Frontal cortex (tissue), 4 donors: ENCODE measurements around the gene RABAC1. TPM values are rescaled to one million over a fixed set of nuclear protein-coding genes. Genes with fewer than 3 reads are reported as not detected.

Experiments used
- DNase-seq, 2 donors: peaks; one replicate each; pipeline ENCODE4 v3.0.0; 2012; ENCODE audit warnings: low spot score in 2 of 2
- FAIRE-seq: peaks from 2 replicates; lab custom pipeline; 2012; peaks lifted over from hg19 to GRCh38; lab: Jason Lieb, UNC
- total RNA-seq: library from RNA; depleted of rRNA; stranded (reverse); fragments of >200 nt; gene quantifications from one replicate; pipeline ENCODE4 v1.2.3, GENCODE V29; 2014
- donor health status: control.
- donor health status: control.
- donor health status: control.

The RABAC1 gene
- total RNA-seq, 1 donor from 2014 or later, result 90.9 TPM

GRCh38 chr19:41906916-41907680 is 52.0 kb downstream of the RABAC1 start:
- FAIRE-seq, result no peak

More at GRCh38 chr19:41906916-41907680, 52.0 kb downstream of the RABAC1 start:
- DNase-seq, result no peak

Other genes starting within 250 kb of the RABAC1 start
- gene CEACAM6, start 203.8 kb downstream of the RABAC1 start, total RNA-seq, result not detected
- gene CEACAM3, start 162.7 kb downstream of the RABAC1 start, total RNA-seq, result not detected
- gene LYPD4, start 114.6 kb downstream of the RABAC1 start, total RNA-seq, result not detected
- not detected for gene DMRTC2, start 114.3 kb downstream of the RABAC1 start, total RNA-seq
- 395 TPM for gene RPS19, start 99.1 kb downstream of the RABAC1 start, total RNA-seq
- gene CD79A, start 82.0 kb downstream of the RABAC1 start, total RNA-seq, result not detected
- gene ARHGEF1, start 76.1 kb downstream of the RABAC1 start, total RNA-seq, result 10.2 TPM
- gene ERFL, start 30.9 kb downstream of the RABAC1 start, total RNA-seq, result not detected
- gene ATP1A3, start 34.9 kb upstream of the RABAC1 start, total RNA-seq, result 149 TPM
- gene GRIK5, start 110.9 kb upstream of the RABAC1 start, total RNA-seq, result 13.9 TPM
- gene ZNF574, start 116.8 kb upstream of the RABAC1 start, total RNA-seq, result 13.5 TPM
- gene POU2F2, start 173.1 kb upstream of the RABAC1 start, total RNA-seq, result 2.9 TPM